Activated CD4-positive, CD25-positive, alpha-beta regulatory T cell treated with anti-CD3 and anti-CD28 coated beads, Interleukin-2, amount 50 U/mL, for 72 hours (primary cell): Measurements from ENCODE around the gene EPHA5.
"Not testable (repeated sequence)": the region's sequence is repeated elsewhere in the genome, so short reads cannot be mapped to it uniquely, and the experiment has no call there.

Source experiments
- DNase-seq: peaks from one replicate; pipeline ENCODE4 v3.0.0; 2021

EPHA5 gene

DNA sequence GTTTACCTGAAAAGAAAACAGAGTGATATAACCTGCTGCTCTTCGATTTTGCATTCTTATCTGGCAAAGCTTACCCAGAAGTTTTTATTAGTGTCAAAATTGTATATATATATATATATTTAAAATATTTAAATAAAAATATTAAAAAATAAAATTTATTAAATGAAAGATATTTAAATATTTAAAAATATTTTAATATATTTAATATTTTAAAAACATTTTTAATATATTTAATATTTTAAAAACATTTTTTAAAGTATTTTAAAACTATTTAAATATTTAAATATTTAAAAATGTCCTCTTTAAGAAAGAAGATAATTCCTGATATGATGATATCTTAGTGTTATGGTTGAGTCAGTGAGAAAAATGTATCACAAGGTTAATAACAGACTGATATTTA lies 317.2 kb downstream of the EPHA5 start:
- DNase-seq, result no peak

DNA sequence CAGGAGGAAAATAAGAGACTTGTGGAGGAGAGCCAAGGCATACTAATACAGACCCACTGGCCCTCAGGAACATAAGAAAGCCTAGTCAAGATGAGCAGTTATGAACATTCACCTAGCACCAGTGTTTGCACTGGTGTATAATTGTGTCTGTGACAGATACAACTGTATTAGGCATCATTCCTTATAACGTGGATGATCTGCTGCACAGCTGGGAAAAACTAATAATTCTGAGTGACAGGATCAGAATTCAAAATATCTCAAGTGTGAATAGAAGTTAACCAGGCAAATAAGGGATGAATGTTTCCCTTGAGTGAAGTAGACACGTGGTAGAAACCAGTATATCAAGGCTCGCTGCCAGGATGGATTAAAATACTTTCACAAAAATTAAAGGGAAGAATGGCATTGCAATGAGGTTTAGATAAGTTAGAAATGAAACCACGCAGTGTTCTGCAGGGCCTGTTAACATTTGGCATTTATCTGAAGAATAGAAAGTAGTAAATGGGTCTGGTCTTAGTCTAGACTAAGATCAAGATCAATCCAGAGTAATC lies 325.9 kb downstream of the EPHA5 start:
- DNase-seq, result no peak

DNA sequence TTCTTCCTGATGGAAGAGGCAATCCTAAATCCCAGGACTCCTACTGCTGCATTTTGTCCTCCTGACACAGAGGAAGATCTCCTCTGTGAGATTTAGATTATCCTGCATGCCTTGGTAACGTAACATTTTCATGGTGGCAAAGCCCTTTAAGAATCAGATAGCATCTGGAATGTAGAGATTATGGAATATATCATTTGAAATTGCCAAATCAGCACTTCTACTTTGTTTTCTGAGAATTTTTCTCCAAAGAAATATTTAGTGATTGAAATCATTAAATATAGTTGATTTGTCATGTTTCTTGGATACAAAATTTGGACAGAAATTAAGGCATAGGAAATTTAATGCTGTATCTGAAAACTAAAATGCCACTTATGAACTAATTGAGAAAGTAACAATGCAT lies 326.9 kb downstream of the EPHA5 start:
- DNase-seq, result no peak

DNA sequence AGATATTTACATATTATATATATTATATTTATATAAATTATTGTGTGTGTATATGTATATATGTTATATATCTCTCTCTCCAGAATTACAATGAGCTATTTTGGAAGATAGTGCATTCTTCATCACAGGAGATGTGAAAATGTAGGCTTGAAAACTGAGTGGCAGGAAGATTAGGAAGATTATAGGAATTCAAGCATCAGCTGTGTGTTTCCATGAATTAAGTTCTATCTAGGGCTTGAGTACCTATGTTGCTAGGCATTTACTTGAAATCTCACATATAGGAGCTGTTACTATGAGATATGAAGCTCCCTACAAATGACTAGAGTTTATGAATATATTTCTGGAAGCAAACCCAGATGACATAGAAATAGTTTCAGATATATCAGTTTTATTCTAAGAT lies 328.7 kb downstream of the EPHA5 start:
- no peak for DNase-seq

DNA sequence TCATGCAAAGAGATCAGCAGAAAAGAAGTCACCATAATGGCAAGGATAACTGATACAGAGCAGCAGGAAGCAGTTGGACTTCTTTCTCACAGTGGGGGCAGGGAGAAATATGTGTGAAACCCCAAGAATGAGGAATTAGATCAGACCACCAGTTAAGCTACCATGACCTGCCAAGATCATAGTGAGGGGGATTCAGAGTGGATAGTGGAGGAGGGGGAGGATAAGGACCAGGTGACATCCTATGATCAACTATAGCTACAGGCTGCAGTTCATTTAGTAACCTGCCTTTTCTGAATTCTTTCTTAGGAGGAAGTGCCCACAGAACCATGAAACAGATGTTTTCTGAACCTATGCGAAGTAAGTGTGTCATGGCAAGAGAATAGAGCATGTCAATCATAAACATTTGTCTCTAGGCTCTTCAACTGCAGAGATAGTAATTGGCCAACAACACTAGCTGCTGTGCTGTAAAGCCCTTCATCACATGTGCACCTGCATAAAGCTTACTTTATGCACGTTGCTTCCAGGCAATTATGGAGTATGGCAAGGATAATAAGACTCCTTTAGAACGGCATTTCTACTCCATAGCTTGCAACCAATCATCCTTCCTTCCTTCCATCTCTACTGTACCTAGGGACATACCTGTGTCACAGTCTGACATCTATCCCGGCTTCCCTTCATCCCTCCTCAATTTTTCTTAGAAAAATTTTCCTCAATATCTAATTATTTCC lies 329.7 kb downstream of the EPHA5 start:
- DNase-seq, result no peak

DNA sequence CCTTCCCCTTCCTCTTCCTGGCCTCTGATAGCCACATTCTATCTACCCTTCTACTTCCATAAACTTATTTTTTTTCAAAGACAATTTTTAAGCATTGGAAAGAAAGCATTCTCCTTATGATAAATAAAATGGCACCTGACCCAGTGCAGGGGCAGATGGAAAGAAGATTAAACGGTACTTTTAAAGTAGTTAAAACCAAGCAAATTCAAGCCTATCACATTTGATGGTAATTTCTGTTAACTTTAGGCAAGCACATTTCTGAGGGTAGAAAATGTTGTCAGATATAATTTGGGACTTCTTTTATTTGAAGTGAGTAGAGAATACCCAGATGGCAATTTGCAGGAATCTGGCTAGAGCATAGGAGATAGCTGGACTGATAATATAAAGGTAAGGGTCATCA lies 332.9 kb downstream of the EPHA5 start:
- no peak for DNase-seq

DNA sequence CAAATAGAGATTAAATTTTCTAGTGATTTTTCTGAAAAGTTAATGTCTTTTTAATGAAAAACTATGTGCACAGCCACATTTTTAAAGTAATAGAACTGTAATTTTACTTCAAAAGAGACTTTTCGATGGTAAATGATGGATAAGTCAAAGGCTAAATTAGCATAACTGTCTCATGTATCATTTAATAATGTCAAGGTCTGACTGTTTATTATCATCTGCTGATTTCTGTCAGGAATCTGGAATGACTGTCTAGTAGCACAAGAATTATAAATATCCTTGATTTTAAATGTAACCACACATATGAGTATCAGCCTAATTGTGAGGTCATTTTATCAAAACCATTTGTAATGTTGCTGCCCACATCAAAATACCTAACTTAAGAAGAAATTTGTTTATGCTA lies 333.8 kb downstream of the EPHA5 start:
- DNase-seq, result no peak

DNA sequence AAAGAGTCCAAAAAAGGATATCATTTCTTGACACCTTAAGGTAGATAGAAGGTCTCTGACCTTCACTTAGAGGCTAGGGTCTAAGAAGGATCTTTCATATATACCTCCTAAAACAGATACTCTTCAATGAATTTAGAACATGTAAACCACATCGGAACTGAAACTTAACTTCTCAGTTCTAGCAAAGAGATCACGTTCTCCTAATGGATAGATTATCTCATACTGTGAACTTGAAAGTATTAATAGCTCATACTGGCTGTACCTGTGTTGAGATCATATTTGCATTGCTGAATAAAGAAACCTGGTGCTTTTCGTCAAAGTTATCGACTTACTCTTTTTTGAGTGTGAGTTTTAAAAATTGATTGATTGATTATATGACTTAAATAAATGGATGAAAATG lies 353.8 kb downstream of the EPHA5 start:
- no peak for DNase-seq

DNA sequence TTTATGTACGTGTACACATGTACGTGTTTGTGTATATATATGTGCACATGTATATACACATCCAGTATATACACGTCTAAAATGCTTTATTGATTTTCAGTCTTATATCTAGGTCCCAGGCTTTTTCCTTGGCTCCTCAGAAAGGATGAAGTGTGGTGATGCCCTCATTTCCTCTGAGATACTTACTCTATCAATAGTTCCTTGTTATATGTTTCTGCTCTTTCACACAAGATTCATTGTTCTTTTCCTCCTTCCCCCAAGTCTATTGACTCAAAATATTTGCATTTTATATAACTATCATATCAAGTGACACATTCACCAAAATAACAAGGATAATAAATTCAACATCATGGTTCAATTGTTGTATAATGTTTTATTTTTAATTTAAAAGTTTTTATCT lies 359.2 kb downstream of the EPHA5 start:
- no peak for DNase-seq

DNA sequence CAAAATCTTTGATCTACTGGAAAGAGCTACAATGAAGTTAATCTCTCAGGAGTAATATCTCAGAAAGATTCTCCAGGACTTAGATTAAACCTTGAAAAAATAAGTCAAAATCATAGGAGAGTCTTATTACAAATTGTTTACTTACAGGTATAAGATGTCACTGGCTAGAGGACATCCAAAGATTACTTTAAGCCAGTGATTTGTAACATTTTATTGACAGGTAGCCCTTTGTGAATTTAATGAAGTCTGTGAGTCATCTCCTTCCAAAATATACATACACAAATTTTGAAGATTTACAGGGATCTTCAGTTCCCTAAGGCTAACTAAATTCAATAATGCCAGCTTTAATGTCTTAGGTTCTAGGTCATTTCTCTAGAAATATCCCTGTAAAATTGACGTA lies 359.7 kb downstream of the EPHA5 start:
- no peak for DNase-seq

DNA sequence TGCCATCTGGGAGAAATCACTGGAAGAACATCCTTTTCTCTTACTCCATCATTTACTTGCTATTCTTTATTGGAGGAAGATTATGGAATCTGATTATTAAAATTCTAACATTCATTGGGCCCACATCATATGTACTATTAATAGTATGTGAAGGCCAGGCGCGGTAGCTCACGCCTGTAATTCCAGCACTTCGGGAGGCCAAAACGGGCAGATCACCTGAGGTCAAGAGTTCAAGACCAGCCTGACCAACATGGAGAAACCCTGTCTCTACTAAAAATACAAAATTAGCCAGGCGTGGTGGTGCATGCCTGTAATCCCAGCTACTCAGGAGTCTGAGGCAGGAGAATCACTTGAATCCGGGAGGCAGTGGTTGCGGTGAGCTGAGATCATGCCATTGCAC lies 361.7 kb downstream of the EPHA5 start:
- not testable (repeated sequence) for DNase-seq

DNA sequence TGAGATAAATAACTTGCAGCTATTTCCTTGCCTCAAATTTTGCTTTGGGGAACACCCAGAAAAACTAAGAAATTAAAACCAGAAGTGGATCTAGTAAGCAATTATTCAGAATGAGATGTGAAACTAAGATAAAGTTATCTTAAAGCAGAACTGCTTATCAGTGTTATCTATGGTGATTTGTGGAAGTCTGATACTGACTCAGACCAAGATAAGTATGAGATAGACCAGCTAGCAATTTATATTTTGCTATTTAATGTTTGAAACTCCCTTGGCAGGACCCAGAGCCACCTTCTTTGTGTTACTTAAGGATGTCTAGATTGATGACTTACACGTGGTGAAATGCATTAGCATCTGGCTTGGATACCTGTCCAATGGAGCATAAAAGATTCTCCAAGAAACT lies 368.1 kb downstream of the EPHA5 start:
- no peak for DNase-seq

DNA sequence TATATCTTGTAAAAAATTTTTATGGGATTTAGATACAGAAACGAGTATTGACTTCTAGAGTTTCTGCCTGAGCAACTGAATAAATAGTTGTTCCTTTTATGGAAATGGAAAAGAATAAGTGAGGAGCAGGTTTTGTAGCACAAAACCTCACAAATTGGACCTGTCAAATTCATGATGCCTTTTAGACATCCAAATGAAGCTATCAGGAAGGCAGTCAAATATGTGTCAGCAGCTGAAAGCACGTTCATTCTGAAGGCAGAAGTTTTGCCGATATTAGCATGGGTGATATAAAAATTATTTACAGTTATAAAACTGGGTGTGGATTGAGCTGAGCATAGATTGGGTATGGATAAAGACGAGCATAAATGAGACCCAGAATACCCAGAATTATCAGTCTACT lies 374.0 kb downstream of the EPHA5 start:
- no peak for DNase-seq

DNA sequence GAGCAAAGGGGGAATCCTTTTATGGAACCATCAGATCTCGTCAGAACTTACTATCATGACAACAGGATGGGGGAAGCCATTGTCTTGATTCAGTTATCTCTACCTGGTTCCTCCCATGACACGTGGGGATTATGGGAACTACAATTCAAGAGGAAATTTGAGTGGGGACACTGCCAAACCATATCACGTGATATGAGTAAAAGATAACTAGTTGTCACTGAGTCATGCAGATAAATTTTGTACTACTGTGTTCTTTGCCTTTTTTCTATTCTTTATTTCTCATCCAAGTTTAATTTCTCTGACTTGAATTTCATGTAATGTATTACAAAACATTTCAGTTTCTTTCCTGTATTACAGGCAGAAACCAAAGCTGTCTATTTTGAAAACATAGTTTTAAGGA lies 383.2 kb downstream of the EPHA5 start:
- DNase-seq, result no peak
